CD14-positive monocyte (primary cell): ENCODE data around the gene PDIA5. TPM values are rescaled to one million over a fixed set of nuclear protein-coding genes. Genes with fewer than 3 reads are reported as not detected.

Experiments
- DNase-seq, 3 donors: peaks; one replicate each; pipeline ENCODE4 v3.0.0-alpha.2; 2011 to 2022
- H2AFZ ChIP-seq: 2 replicates; pipeline ENCODE4 v1.6.0; 2012; ENCODE audit warnings: mild to moderate bottlenecking, low read depth, low read length, inconsistent platforms; ENCODE audit not compliant: insufficient read depth, poor library complexity, severe bottlenecking
- H3K27ac ChIP-seq, 2 donors: 1 replicate in 1 of 2; 2 replicates in 1 of 2; pipeline ENCODE4 v1.5.1; 2012 to 2013; ENCODE audit warnings: low read length in 2 of 2, control low read depth in 1 of 2, inconsistent platforms in 1 of 2, low read depth in 1 of 2, mild to moderate bottlenecking in 1 of 2
- H3K27me3 ChIP-seq, 2 donors: one replicate each; pipeline versions ENCODE4 v1.6.0 to v1.6.1; 2011 to 2013; ENCODE audit warnings: low read length in 2 of 2; ENCODE audit not compliant: control insufficient read depth in 2 of 2, insufficient read depth in 2 of 2
- H3K36me3 ChIP-seq, 2 donors: replicated peaks in 1 of 2; 1 replicate in 1 of 2; 2 replicates in 1 of 2; pipeline versions ENCODE4 v1.5.1 to v1.6.1; 2012 to 2013; ENCODE audit warnings: low read length in 2 of 2, control low read depth in 1 of 2, inconsistent platforms in 1 of 2, mild to moderate bottlenecking in 1 of 2; ENCODE audit not compliant: insufficient read depth in 2 of 2, control insufficient read depth in 1 of 2
- H3K4me1 ChIP-seq, 2 donors: 1 replicate in 1 of 2; 2 replicates in 1 of 2; pipeline versions ENCODE4 v1.5.1 to v1.6.1; 2012 to 2013; ENCODE audit warnings: low read length in 2 of 2, control low read depth in 1 of 2, inconsistent platforms in 1 of 2, mild to moderate bottlenecking in 1 of 2, moderate library complexity in 1 of 2; ENCODE audit not compliant: insufficient read depth in 2 of 2, control insufficient read depth in 1 of 2
- H3K4me2 ChIP-seq: replicated peaks from 2 replicates; pipeline ENCODE3; 2012; ENCODE audit warnings: low read length, moderate library complexity, mild to moderate bottlenecking; ENCODE audit not compliant: poor library complexity, severe bottlenecking; ENCODE audit errors: extremely low read depth
- H3K4me3 ChIP-seq, 3 experiments: fragments of 200-600 bp in 1 of 3; sonication (generic) in 1 of 3; replicated peaks in 1 of 3; 1 replicate in 2 of 3; 2 replicates in 1 of 3; pipeline ENCODE4 v1.5.1; 2011 to 2013; ENCODE audit warnings: low read length in 3 of 3, mild to moderate bottlenecking in 3 of 3, control low read depth in 2 of 3, low read depth in 2 of 3, inconsistent platforms in 1 of 3, moderate library complexity in 1 of 3
- H3K79me2 ChIP-seq: 2 replicates; pipeline ENCODE4 v1.6.0; 2012; ENCODE audit warnings: mild to moderate bottlenecking, control low read depth, inconsistent platforms, low read length, moderate library complexity; ENCODE audit not compliant: insufficient read depth
- H3K9ac ChIP-seq: 2 replicates; pipeline ENCODE4 v1.6.0; 2017; ENCODE audit warnings: low read length, mild to moderate bottlenecking; ENCODE audit not compliant: insufficient read depth, poor library complexity, severe bottlenecking
- H3K9me3 ChIP-seq, 2 donors: replicated peaks in 1 of 2; 1 replicate in 1 of 2; 2 replicates in 1 of 2; pipeline versions ENCODE4 v1.5.1 to v1.6.1; 2012 to 2013; ENCODE audit warnings: low read length in 2 of 2, control low read depth in 1 of 2; ENCODE audit not compliant: control insufficient read depth in 1 of 2, insufficient read depth in 1 of 2
- H4K20me1 ChIP-seq: 2 replicates; pipeline ENCODE4 v1.6.0; 2012; ENCODE audit warnings: mild to moderate bottlenecking, low read length, control low read depth, moderate library complexity; ENCODE audit not compliant: insufficient read depth
- H3K27ac Mint-ChIP-seq, 7 donors: one replicate each; pipeline ENCODE4 v1.8.0; 2020; ENCODE audit warnings: mild to moderate bottlenecking in 7 of 7, mixed read lengths in 7 of 7, moderate library complexity in 6 of 7, inconsistent platforms in 2 of 7
- H3K27me3 Mint-ChIP-seq, 3 donors: one replicate each; pipeline ENCODE4 v1.8.0; 2021 to 2022; ENCODE audit warnings: low read depth in 3 of 3, mild to moderate bottlenecking in 3 of 3, mixed read lengths in 3 of 3, moderate library complexity in 3 of 3, inconsistent platforms in 1 of 3
- H3K36me3 Mint-ChIP-seq, 2 donors: one replicate each; pipeline ENCODE4 v1.8.0; 2020; ENCODE audit warnings: mixed read lengths in 2 of 2, inconsistent platforms in 1 of 2, mild to moderate bottlenecking in 1 of 2
- H3K4me1 Mint-ChIP-seq: one replicate; pipeline ENCODE4 v1.8.0; 2020; ENCODE audit warnings: mild to moderate bottlenecking, mixed read lengths
- H3K4me3 Mint-ChIP-seq, 2 donors: one replicate each; pipeline ENCODE4 v1.8.0; 2020; ENCODE audit warnings: mild to moderate bottlenecking in 2 of 2, mixed read lengths in 2 of 2, moderate library complexity in 1 of 2
- H3K9me3 Mint-ChIP-seq, 7 donors: one replicate each; pipeline ENCODE4 v1.8.0; 2020 to 2022; ENCODE audit warnings: mixed read lengths in 7 of 7, mild to moderate bottlenecking in 6 of 7, moderate library complexity in 6 of 7, inconsistent platforms in 2 of 7
- CTCF ChIP-seq: fragments of 200-600 bp; IDR thresholded peaks from one replicate; pipeline ENCODE4 v1.8.0; 2022; ENCODE audit warnings: antibody characterized with exemption, mild to moderate bottlenecking
- WGBS: methylation state at CpG from one replicate; pipeline ENCODE4 v1.1.5; 2013; ENCODE audit warnings: missing lambda C conversion rate; ENCODE audit not compliant: insufficient coverage; 5-methylcytosine and 5-hydroxymethylcytosine counted together
- intact Hi-C, 2 donors: fragments of 100-400 bp; cut with micrococcal nuclease; formaldehyde crosslinking; loops; one replicate each; pipeline versions ENCODE4 v1.15.0 to v1.15.1; 2023
- polyA plus RNA-seq, 3 donors: library from polyadenylated mRNA; depleted of rRNA in 1 of 3; unstranded in 2 of 3; stranded (reverse) in 1 of 3; fragments of 300-500 nt in 2 of 3; fragments of >200 nt in 1 of 3; fragmentation: Illumina TruSeq in 2 of 3; gene quantifications; 1 replicate in 2 of 3; 2 replicates in 1 of 3; pipeline ENCODE4 v1.2.3, GENCODE V29; 2012 to 2021

Gene PDIA5
- polyA plus RNA-seq, 3 donors = 7.1 to 10.0 (median 9.2) TPM

- H3K36me3 Mint-ChIP-seq = peaks cover 74 to 76% of the 10 kb centered on the region in 2 donors
- Histone ChIP-seq H4K20me1 (no peaks in the 10 kb centered on the region), H3K36me3 (peaks cover 35 to 92% of the 10 kb centered on the region in 2 donors), H3K27me3 (no peaks in the 10 kb centered on the region), H3K79me2 (no peaks in the 10 kb centered on the region), H3K4me2 (no peak overlapping the region), H3K27ac (no peak overlapping the region), H3K4me1 (no peaks in the 10 kb centered on the region), H2AFZ (no peak overlapping the region), H3K4me3 (no peak overlapping the region), H3K9ac (no peak overlapping the region), H3K9me3 (no peaks in the 10 kb centered on the region)
- intact Hi-C loops = no loop called here
- H3K9me3 Mint-ChIP-seq = peaks cover 0 to 2% (median 0%) of the 10 kb centered on the region in 7 donors
- H3K27me3 Mint-ChIP-seq = peaks cover 0 to 2% (median 0%) of the 10 kb centered on the region in 3 donors
- no peak overlapping the region for H3K27ac Mint-ChIP-seq
- peaks cover 7% of the 10 kb centered on the region for H3K4me1 Mint-ChIP-seq
- no peak for DNase-seq
- no peak overlapping the region for H3K4me3 Mint-ChIP-seq
- no peak for TF ChIP-seq CTCF
- 100% methylated on average over 4 of the region's 8 CpGs for WGBS
These were observed 33.5 kb downstream of the PDIA5 start for GRCh38 chr3:123100193-123100776.

GRCh38 chr3:123102249-123102648 is 35.4 kb downstream of the PDIA5 start:
- whole genome bisulfite sequencing = no CpG with 5 or more reads among the region's 2 CpGs
- H3K4me1 ChIP-seq = no peaks in the 10 kb centered on the region
- no peak overlapping the region for H3K27ac ChIP-seq
- Mint-ChIP-seq H3K36me3 (peaks cover 79 to 82% of the 10 kb centered on the region in 2 donors), H3K27ac (no peak overlapping the region), H3K9me3 (peaks cover 0 to 2% (median 0%) of the 10 kb centered on the region in 7 donors), H3K4me3 (no peak overlapping the region), H3K4me1 (peaks cover 7% of the 10 kb centered on the region), H3K27me3 (peaks cover 0 to 2% (median 0%) of the 10 kb centered on the region in 3 donors)
- no peak overlapping the region for H3K4me2 ChIP-seq
- no peak overlapping the region for H3K9ac ChIP-seq
- intact Hi-C loops = no loop called here
- no peak overlapping the region for H3K4me3 ChIP-seq
- H3K9me3 ChIP-seq = no peaks in the 10 kb centered on the region
- DNase-seq = no peak
- H3K79me2 ChIP-seq = no peaks in the 10 kb centered on the region
- TF ChIP-seq CTCF = no peak
- H3K27me3 ChIP-seq = no peaks in the 10 kb centered on the region
- H2AFZ ChIP-seq = no peak overlapping the region
- peaks cover 31 to 96% of the 10 kb centered on the region in 2 donors for H3K36me3 ChIP-seq
- H4K20me1 ChIP-seq = no peaks in the 10 kb centered on the region
